Gastrocnemius medialis (tissue), 4 donors: ENCODE results near the gene VTN.

Experiments used
- CTCF ChIP-seq, 5 experiments: fragments of 450-650 bp in 3 of 5; fragments of 200-600 bp in 2 of 5; sonication (generic) in 2 of 5; IDR thresholded peaks in 4 of 5; conservative IDR thresholded peaks in 1 of 5; 1 replicate in 4 of 5; 2 replicates in 1 of 5; pipeline ENCODE4 v1.5.1; 2016 to 2019; ENCODE audit warnings: antibody characterized with exemption in 5 of 5, mild to moderate bottlenecking in 3 of 5, moderate library complexity in 3 of 5
- POLR2A ChIP-seq, 2 donors: fragments of 450-650 bp; IDR thresholded peaks; one replicate each; pipeline ENCODE4 v1.6.1; 2017; ENCODE audit warnings: antibody characterized with exemption in 2 of 2, mild to moderate bottlenecking in 2 of 2, moderate library complexity in 2 of 2

- TF ChIP-seq CTCF (IDR thresholded peaks at IDR 0.05 in 4 of 5, conservative IDR thresholded peaks at IDR 0.05 in 1 of 5), result no peak
- no peak for TF ChIP-seq POLR2A (IDR thresholded peaks at IDR 0.05)
Measured at GRCh38 chr17:28390984-28391383, 20.9 kb upstream of the VTN start.
